ENCODE measurements around the gene RIPOR2.

DNA sequence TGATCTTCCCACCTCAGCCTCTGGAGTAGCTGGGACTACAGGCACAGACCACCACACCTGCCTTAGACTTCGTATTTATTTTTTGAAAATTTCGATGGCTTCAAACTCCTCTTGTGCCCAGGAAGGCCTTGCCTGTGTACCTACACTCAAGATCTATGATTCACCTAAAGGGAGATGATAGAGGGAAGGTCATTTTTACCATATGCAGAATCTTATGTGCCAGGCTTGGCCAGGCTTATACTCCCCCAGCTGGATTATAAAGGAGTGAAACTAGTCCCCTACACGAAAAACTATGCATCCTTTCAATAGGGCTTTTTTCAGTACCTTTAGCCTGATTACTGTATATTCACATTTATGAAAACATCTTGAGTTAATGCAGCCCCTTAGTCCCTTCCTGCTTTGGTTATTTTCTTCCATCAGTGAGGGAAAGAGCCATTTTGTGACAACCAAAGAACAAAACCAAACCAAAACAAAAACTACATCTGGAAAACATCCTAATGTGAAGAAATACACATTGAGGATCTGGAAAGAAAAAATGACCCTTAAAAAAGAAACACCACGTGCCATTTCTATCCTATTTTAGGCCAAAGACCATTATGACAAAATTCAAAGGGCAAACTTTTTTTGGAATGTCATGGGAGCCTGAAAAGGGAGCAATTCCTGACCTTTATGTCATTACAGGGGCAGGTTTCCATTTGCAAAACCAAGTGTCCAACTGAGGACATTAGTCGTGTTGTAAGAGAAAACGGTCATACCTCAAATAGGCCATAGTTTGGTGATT lies 34.7 kb downstream of the RIPOR2 start:
- TF ChIP-seq POLR2AphosphoS5 (IDR thresholded peaks at IDR 0.05; ENCODE audit: insufficient read depth in 1 of 2, low read depth in 1 of 2), result peak in 1 of 2 donors; percentile 48
- TF ChIP-seq, protein P1, sequence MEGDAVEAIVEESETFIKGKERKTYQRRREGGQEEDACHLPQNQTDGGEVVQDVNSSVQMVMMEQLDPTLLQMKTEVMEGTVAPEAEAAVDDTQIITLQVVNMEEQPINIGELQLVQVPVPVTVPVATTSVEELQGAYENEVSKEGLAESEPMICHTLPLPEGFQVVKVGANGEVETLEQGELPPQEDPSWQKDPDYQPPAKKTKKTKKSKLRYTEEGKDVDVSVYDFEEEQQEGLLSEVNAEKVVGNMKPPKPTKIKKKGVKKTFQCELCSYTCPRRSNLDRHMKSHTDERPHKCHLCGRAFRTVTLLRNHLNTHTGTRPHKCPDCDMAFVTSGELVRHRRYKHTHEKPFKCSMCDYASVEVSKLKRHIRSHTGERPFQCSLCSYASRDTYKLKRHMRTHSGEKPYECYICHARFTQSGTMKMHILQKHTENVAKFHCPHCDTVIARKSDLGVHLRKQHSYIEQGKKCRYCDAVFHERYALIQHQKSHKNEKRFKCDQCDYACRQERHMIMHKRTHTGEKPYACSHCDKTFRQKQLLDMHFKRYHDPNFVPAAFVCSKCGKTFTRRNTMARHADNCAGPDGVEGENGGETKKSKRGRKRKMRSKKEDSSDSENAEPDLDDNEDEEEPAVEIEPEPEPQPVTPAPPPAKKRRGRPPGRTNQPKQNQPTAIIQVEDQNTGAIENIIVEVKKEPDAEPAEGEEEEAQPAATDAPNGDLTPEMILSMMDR (IDR thresholded peaks at IDR 0.05), result no peak
